Adipocyte (in vitro differentiated cells): ENCODE data around the gene TRIB2.
A peak's percentile ranks its signal among the peaks of the same experiment; 100 is the strongest.

Experiments
- DNase-seq: peaks from one replicate; pipeline ENCODE4 v3.0.0-alpha.2; 2015; ENCODE audit warnings: low read depth
- H3K27me3 ChIP-seq: replicated peaks from 2 replicates; pipeline ENCODE4 v1.7.0; 2013; ENCODE audit warnings: mild to moderate bottlenecking, low read length, moderate library complexity; ENCODE audit not compliant: control insufficient read depth, insufficient read depth
- H3K36me3 ChIP-seq: 2 replicates; pipeline ENCODE4 v1.7.0; 2013; ENCODE audit warnings: low read length, mild to moderate bottlenecking, moderate library complexity; ENCODE audit not compliant: control insufficient read depth, insufficient read depth, severe bottlenecking
- H3K4me1 ChIP-seq: 2 replicates; pipeline ENCODE4 v1.7.0; 2013; ENCODE audit warnings: mild to moderate bottlenecking, low read length, moderate library complexity; ENCODE audit not compliant: control insufficient read depth, insufficient read depth
- H3K4me3 ChIP-seq: 2 replicates; pipeline ENCODE4 v1.7.0; 2013; ENCODE audit warnings: mild to moderate bottlenecking, low read length, moderate library complexity
- H3K9ac ChIP-seq: 2 replicates; pipeline ENCODE4 v1.7.0; 2013; ENCODE audit warnings: mild to moderate bottlenecking, low read length, moderate library complexity
- H3K9me3 ChIP-seq: 2 replicates; pipeline ENCODE4 v1.7.0; 2013; ENCODE audit warnings: mild to moderate bottlenecking, low read length, moderate library complexity; ENCODE audit not compliant: control insufficient read depth

TRIB2 gene

DNA sequence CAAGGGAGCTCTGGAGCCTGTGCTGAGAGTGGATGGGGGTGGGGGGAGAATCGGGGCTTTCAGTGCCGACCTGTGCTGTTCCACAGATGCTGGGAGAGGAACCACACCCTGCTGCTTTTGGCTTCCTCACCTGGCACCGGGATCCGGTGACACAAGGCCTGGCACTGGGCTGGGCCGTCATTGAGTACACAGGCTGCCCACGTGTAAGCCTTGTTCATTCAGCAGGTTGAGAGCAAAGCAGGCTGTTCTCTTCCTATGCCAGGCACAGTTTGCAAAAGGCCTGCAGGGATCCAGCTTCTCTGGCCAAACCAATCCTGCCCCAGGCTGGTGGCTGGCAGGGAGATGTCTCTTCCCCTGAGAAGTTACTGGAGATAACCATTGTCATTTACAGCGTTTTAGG is 17.1 kb downstream of the TRIB2 start:
- Histone ChIP-seq H3K9me3 (no peaks in the 10 kb centered on the region), H3K4me1 (no peaks in the 10 kb centered on the region), H3K4me3 (no peak overlapping the region), H3K36me3 (peaks cover 65% of the 10 kb centered on the region), H3K27me3 (no peaks in the 10 kb centered on the region), H3K9ac (no peak overlapping the region)
- DNase-seq = no peak

DNA sequence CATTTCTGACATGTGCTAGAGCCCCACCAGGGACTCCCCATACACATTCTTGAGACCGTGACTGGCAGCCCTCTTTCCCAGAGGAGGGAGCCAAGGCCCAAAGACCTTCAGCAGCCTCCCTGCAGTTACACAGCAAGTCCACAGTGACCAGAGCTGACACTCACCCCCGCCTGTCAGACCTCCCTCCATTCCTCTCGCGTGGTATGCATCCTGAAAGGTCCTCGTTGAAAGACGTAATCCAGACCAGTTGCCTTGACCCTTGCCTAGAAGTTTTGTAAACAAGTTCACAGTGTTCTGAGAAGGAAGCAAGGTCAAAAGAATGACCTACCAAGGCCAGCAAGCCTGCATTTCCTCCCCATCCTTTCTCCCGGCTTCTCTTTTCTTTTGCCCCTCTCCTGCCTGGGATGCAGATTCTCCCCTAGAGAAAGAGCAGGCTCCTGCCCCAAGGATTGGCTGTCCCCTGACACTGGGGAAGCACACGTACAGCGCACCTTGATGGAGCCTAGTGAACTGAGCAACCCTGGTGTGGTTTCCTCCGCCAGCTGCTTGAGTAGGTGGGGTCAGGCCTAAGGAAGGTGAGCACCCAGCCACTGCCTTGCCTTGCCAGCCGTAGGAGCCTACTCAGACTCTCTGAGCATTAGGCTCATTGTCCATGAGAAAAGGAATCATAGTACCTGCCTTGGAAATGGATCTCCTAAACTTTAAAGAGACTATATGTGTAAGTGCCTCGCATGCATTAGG is 18.3 kb downstream of the TRIB2 start:
- Histone ChIP-seq H3K36me3 (peaks cover 68% of the 10 kb centered on the region), H3K9me3 (no peaks in the 10 kb centered on the region), H3K4me3 (no peak overlapping the region), H3K4me1 (no peaks in the 10 kb centered on the region), H3K9ac (no peak overlapping the region), H3K27me3 (no peaks in the 10 kb centered on the region)
- DNase-seq = no peak

DNA sequence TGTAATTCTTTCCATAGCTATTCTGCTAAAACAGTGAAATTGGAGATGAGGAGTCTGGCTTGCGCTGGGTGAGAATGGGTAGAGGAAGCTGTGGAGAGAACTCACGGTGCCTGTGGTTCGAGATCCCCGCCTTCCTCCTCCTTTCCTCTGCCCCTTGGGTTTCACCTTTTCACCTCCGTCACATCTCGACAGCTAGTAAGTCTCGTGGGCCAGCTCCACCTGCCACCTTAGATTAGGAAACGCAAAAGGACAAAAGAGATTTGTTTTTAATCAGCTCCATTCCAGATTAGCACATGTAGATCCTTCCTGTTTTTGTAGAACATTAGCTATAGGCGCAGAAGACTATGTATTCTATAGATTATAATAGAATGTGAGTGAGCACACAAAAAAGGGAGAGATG is 20.6 kb downstream of the TRIB2 start:
- peaks cover 68% of the 10 kb centered on the region for H3K36me3 ChIP-seq

DNA sequence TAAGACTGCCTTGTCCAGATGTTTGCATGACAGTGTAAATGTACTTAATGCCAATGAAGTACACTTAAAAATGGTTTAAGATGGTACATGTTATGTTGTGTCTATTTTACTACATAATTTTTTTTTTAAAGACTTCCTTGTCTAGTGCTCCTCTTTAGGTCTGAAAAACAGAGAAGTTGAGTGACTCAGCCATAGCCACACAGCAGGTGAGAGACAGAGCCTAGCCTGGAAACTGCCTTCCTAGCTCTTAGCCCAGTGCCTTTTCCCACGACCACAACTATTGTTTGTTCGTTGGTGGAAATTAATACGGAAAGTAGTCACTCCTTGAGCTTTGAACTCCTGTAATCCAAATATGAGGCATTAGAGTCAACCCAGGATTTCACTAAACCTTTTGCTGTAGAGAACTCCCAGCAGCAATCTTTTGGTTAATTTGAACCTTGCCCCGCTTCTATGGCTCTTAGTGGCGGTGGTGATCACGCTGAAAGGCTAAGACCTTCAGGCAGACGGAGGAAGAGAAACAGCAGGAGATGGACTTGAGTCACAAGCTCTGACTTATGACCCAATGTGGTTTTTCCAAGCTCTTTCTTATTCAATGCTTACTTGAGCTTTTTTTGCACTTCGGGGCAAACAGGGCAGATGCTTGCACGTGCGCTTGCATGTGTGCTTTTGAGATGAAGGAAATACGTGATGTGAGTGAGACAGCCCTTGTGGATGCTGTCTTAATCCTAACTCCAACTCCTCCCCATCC is 21.2 kb downstream of the TRIB2 start:
- H3K27me3 ChIP-seq = no peaks in the 10 kb centered on the region
- no peaks in the 10 kb centered on the region for H3K9me3 ChIP-seq
- H3K4me3 ChIP-seq = no peak overlapping the region
- H3K36me3 ChIP-seq = peaks cover 67% of the 10 kb centered on the region
- no peaks in the 10 kb centered on the region for H3K4me1 ChIP-seq
- H3K9ac ChIP-seq = no peak overlapping the region
- DNase-seq = no peak

More for the DNA sequence above, 20.6 kb downstream of the TRIB2 start:
- Histone ChIP-seq H3K9ac (no peak overlapping the region), H3K27me3 (no peaks in the 10 kb centered on the region), H3K4me1 (no peaks in the 10 kb centered on the region), H3K9me3 (no peaks in the 10 kb centered on the region), H3K4me3 (no peak overlapping the region)
- no peak for DNase-seq

DNA sequence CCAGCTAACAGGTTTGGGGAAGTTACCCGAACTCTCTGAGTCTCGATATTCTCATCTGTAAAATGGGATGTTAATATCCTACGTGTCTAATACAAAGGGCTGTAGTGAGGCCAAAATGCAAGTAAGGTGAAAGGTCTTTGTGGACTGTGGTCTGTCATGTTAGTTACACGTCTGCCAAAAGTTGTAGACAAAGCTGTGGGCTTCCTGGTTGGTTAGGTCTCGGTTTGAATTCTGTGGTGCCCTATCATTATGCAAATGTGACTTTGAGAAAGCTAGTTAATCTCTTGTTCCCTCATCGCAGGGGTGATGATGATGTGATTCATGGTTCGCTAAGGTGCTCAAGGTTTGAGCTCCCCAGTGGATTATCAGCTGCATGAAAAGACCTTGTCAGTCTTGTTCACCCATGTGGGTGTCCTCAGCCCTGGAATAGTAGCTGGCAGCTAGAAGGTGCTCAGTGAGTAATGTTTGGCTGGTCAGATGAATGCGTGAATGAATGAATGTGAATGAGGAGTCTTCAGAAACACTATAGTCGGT is 23.1 kb downstream of the TRIB2 start:
- no peak overlapping the region for H3K4me3 ChIP-seq
- H3K9ac ChIP-seq = no peak overlapping the region
- no peak for DNase-seq
- no peaks in the 10 kb centered on the region for H3K9me3 ChIP-seq
- peaks cover 63% of the 10 kb centered on the region for H3K36me3 ChIP-seq
- no peaks in the 10 kb centered on the region for H3K4me1 ChIP-seq
- H3K27me3 ChIP-seq = no peaks in the 10 kb centered on the region

DNA sequence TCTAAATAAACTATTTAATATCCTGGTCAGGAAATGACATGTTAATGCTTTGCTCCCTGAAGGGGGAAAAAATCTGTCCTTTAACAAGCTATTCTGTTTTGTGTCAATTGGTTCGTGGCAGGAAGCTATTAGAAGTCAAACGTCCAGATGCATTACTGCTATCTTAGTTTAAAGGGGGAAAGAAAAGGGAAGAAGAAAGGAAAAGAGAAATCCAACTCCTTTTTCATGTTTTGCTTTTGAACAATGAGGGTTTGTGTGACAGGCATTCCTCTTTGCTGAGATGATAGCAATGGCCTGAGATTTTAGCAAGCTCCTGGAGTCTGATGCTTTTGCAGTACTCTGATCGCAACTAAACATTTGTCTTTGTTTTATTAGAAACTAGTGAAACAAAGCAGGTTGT is 24.6 kb downstream of the TRIB2 start:
- Histone ChIP-seq H3K36me3 (peaks cover 52% of the 10 kb centered on the region), H3K9ac (no peak overlapping the region), H3K4me3 (no peak overlapping the region), H3K9me3 (no peaks in the 10 kb centered on the region), H3K4me1 (no peaks in the 10 kb centered on the region), H3K27me3 (no peaks in the 10 kb centered on the region)
- no peak for DNase-seq

DNA sequence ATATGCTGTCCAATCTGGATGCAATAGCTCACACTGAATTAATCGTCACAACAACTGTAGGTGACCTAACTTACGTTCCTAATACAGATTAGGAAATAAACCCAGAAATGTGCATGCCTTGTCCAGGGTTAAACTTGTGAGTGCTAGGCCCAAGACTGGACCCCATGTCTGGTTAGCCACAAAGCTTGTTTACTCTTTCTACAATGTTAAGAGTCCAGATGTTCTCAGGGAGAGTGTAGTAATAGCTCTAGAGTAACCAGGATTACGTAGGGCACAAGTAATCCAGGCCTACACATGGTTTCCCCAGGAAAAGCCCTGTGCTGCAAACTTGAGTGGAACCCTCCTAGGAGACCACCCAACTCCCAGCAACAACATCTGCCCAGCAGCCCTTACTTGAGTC is 26.2 kb downstream of the TRIB2 start:
- Histone ChIP-seq H3K9ac (no peak overlapping the region), H3K4me3 (no peak overlapping the region), H3K27me3 (no peaks in the 10 kb centered on the region), H3K9me3 (no peaks in the 10 kb centered on the region), H3K36me3 (peaks cover 42% of the 10 kb centered on the region), H3K4me1 (no peaks in the 10 kb centered on the region)
- no peak for DNase-seq

DNA sequence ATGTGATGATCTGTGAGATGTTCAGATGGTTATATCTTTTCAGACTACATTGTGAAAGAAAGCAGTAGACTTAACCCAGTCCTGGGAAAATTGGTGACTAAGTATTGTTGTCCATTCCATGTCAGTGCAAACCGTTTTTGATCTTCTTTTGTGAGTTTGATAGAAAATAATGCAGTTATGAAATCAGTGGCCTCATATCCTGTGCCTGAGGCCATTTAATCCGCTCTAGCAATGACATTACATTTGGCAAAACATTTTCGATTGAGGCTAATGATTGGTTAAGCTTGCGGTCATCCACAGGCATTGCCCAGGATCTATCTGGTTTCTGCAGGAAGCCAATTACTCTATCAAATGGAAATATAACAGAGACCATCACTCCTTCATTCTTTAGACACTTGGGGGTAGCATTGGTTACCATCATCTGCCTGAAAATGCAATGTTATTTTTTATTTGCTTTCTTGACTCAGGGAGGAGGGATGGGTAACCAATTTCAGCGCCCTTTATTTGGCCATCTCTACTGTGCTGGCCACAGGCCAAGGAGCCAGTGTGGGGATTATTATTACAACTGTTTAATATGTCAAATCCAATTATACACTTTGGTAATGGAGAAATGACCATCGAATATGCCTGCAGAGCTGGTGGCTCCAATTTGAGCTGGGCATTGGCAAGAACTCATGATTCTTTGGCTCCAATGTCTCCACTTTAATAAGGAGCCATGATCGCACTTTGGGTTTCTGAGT is 33.6 kb downstream of the TRIB2 start:
- Histone ChIP-seq H3K4me1 (no peaks in the 10 kb centered on the region), H3K9ac (no peak overlapping the region), H3K36me3 (no peaks in the 10 kb centered on the region), H3K27me3 (no peaks in the 10 kb centered on the region), H3K4me3 (no peak overlapping the region), H3K9me3 (peaks cover 5% of the 10 kb centered on the region)
- no peak for DNase-seq

DNA sequence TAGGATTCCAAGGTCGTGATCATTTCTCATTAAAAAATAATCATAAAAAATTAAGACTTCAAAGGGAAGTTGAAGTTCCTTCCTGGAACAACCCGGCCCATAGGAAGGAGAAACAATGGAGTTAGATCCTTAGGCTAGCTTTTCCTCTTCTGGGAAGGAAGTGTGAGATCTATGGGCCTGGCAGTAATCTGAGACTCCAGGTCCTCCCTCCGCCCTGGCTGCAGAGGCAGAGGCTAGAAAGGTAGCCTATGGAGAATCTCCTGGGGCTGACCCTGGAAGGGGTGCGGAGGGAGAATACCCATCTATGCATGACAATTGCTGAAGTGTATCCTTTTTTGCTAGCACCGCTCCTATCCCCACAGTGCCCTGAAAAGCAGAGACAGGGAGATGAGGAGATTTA is 37.9 kb downstream of the TRIB2 start:
- no peak for DNase-seq

DNA sequence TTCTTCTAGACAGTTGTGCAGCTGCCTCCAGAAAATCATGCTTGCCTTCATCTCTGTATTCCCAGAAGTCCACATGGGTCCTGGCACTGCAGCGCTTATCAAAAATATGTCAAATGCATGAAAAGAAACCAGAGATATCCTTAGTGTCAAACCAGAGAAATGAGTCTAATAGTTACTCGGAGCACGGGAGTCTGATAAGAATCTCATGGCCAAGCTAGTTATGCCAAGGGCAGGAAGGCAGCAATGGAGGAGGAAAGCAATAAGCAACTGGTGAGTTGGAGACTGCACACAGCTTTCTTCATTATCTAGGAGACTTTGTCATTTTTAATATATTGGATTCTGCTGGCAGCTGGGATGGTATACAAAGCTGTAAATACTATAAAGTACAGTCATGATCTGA is 38.6 kb downstream of the TRIB2 start:
- Histone ChIP-seq H3K4me1 (peaks cover 12% of the 10 kb centered on the region), H3K9me3 (no peaks in the 10 kb centered on the region), H3K9ac (no peak overlapping the region), H3K4me3 (no peak overlapping the region), H3K27me3 (no peaks in the 10 kb centered on the region), H3K36me3 (no peaks in the 10 kb centered on the region)
- DNase-seq = no peak

More for the DNA sequence above, 37.9 kb downstream of the TRIB2 start:
- H3K9ac ChIP-seq = no peak overlapping the region
- peaks cover 7% of the 10 kb centered on the region for H3K4me1 ChIP-seq
- no peaks in the 10 kb centered on the region for H3K27me3 ChIP-seq
- H3K36me3 ChIP-seq = no peaks in the 10 kb centered on the region
- no peak overlapping the region for H3K4me3 ChIP-seq
- H3K9me3 ChIP-seq = no peaks in the 10 kb centered on the region

DNA sequence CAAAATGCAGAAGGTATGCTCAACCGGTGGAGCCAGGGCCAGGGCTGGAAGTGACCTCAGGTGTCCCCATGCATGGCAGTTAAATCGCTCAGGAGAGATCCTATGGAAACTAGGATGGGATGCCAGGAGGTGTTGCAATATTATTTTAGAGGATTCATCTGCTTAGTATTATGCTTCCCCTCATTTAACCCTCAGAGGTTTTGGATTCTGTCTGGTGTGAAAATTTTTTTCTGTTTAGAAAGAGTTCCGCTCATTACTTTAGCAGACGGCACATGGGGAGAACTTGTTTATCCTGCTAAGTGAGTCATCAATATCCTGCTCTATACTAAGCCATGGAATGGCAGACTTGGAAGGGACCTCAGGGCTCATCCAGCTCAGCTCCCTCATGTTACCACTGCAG is 42.5 kb downstream of the TRIB2 start:
- Histone ChIP-seq H3K9me3 (no peaks in the 10 kb centered on the region), H3K4me3 (no peak overlapping the region), H3K36me3 (no peaks in the 10 kb centered on the region), H3K9ac (peak overlapping the region; percentile 16), H3K4me1 (peaks cover 36% of the 10 kb centered on the region), H3K27me3 (no peaks in the 10 kb centered on the region)
- DNase-seq = peak; percentile 75
